Stimulated activated CD4-positive, alpha-beta T cell treated with anti-CD3 and anti-CD28 coated beads, TNF-alpha, amount 100 ng/mL, for 24 hours (primary cell): ENCODE measurements around the gene METRNL.

Experiments
- DNase-seq, 3 experiments: peaks; one replicate each; pipeline ENCODE4 v3.0.0-alpha.2; 2020; ENCODE audit warnings: low read depth in 3 of 3

METRNL gene

DNA sequence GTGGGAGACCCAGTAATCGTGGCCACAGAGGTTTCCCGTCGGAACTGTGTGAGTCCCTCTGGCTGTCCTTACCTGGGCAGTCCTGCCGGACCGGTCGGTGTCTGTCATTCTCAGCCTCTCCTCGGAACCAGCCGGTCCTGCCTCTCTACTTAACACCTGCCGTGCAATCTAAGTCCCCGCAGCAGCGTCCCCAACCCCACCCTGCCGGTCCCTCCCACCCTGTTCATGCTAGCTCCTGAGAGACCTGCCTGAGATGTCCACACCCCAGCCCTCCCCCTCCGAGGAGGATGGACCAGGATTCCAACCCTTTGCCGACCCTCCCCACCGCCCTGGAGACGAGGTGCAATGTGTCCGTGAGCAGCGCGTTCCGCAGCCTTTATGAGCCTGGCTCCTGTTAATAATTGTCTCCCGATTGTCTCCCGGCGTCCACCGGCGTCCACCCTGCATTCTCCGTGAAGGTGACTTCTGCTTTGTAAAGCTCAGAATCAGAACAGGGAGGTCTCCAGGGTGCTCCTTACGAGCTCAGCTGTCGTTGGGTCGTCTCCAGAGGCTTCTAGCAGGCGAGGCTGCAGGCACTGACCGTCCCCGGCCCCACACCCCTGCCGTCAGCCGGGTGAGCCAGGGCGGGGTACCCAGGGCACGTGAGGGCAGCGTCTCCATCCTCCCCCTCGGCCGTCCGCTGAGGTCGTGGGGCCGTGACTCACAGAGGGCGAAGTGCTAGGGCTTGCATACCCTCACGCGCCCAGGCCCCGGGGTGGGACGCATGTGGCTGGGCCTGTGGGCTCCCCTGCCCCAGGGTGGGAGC is 10.1 kb downstream of the METRNL start:
- DNase-seq = no peak

DNA sequence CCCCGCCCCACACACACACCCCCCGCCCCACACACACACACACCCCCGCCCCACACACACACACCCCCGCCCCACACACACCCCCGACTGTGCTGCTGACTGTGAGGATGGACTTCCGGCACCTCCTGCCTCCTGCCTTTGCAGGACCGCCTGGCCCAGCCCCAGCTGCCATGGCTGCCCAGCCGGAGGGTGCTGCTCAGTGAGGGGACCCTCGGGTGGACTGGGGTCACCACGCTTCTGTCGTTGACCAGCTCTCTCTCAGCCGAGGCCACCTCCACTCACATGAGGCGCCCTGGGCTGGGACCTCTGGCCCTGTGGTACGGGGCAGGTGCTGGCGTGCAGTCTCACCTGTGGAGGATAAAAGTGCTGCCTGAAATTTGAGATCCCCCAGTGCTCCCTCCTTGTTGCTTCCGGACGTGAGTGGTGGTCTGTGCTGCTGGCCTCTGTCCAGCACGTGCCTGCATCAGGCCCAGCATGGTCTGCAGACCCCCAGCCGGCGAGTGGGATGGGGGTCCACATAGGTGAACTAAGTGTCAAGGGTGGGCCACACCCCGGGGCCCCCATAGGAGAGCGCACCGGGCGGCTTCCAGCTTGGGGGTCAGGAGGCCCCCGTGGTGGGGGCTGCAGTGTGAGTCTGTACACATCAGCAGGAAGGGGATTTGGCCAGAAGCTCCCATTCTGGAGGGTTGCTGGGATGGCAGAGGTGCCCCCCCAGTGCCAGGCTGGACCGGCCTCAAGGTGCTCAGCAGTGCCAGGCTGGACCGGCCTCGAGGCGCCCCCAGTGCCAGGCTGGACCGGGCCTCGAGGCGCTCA is 11.2 kb downstream of the METRNL start:
- DNase-seq = no peak

DNA sequence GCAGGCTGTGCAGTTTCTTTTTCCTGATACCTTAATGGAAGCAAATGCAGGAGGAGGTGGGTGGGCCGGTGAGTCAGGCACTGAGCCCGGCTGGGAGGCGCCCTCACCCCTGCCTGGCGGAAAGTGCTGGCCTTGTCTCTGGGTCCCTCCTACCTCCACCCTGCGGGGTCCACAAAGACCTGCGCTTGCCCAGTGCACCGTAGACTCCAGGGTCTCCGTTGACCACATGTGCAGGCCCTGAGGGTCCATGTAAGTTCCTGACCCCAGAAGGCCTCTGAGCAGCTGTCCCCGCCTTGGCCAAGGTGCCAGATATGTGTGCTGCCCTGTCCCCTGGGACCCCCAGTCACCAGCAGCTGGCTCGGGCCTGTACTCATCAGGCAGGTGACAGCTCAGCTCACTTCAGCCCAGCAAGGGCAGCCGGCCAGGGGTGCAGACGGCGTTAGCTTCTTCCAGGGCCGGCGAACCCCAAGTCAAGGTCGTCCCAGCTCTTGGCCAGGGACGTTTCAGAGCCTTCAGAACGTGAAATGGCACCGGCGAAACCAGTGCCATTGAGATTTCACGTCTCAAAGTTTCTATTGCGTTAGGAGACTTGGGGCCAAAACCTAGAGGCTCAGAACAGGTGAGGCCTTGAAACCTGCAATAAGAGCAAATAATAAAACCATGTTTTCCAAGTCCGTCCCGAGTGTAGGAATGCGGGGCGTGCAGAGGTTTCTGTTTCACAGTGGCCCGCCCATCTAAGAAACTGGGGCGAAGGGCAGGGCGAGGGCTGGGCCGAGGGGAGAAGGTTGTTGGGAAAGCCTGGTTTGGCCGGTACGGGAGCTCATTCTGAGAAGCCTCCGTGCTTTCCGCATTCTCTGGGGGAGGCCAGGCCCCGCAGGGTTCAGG is 12.1 kb downstream of the METRNL start:
- no peak for DNase-seq

DNA sequence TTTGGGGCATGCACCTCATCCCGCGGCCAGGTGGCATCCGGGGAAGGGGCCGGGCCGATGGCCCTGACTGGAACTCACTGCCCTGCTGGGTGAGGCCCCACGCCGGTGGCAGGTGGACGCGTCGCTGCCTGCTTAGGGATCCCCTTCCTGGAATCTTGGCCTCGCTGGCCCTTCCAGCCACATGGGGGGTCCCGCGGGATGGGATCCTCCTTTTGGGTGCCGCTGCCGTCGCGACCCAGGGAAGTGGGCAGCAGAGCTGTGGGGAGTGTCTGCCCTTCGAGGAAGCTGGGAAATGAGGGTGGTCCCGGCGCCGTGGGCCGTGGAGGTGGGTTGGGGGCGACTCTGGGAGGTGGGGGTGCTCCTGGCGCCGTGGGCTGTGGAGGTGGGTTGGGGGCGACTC is 12.8 kb downstream of the METRNL start:
- no peak for DNase-seq

DNA sequence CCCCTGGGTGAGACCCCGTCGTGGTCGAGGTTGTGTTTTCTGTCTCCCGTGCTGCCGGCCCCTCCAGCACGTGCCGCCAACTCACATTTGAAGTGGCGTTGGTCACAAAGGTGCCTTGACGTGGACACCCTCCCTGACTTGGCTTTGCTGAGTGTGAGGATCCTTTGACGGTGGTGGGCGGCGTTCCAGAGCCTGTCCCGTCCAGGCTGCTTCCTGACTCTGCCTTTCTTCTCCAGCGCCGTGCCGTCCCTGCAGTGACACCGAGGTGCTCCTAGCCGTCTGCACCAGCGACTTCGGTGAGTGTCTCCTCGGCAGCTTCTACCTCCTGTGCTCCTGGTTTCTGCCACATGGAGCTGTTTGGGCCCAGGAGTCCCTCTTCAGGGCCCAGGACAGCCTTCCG is 13.5 kb downstream of the METRNL start:
- DNase-seq = no peak

DNA sequence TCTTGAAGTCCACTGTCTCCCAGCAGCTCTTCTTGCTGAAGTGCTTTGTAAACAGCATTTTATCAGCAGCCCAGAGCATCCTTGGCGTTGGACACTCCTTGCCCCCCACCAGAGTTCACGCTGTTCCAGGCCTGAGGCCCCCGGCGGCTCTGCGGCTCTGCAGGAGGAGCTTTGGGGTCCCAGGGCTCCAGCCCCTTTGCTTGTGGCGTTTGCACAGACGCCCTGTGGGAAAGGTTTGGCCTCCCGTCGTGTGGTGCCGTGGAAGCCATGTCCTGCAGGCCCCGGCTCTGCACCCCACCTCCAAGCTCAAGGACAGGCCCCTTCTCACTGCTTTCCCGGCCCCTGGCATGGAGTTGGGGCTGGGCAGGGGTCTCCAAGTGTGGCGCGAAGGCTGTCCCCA is 14.1 kb downstream of the METRNL start:
- DNase-seq = no peak

DNA sequence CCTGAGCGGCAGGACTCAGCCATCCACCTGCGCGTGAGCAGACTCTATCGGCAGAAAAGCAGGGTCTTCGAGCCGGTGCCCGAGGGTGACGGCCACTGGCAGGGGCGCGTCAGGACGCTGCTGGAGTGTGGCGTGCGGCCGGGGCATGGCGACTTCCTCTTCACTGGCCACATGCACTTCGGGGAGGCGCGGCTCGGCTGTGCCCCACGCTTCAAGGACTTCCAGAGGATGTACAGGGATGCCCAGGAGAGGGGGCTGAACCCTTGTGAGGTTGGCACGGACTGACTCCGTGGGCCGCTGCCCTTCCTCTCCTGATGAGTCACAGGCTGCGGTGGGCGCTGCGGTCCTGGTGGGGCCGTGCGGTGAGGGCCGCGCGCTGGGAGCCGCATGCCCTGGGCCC is 14.9 kb downstream of the METRNL start:
- DNase-seq = no peak

DNA sequence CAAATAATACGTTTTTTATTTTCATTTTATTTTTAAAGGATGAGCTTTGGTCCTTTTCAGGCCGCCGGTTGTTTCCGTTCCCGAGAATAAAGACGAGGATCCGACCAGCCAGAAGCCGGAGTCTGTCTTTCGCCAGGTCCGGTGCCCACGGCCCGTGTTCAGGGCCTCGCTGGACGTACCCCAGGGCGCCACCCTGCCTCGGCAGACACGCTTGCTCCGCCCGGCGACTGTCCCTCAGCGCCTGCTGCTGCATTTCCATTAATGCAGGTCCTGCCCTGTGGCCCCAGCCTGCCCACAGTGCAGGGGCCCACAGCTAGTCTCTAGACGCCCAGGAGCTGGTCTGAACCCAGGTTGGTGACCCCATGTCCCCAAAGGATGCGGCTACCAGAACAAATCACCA is 15.6 kb downstream of the METRNL start:
- DNase-seq = no peak

DNA sequence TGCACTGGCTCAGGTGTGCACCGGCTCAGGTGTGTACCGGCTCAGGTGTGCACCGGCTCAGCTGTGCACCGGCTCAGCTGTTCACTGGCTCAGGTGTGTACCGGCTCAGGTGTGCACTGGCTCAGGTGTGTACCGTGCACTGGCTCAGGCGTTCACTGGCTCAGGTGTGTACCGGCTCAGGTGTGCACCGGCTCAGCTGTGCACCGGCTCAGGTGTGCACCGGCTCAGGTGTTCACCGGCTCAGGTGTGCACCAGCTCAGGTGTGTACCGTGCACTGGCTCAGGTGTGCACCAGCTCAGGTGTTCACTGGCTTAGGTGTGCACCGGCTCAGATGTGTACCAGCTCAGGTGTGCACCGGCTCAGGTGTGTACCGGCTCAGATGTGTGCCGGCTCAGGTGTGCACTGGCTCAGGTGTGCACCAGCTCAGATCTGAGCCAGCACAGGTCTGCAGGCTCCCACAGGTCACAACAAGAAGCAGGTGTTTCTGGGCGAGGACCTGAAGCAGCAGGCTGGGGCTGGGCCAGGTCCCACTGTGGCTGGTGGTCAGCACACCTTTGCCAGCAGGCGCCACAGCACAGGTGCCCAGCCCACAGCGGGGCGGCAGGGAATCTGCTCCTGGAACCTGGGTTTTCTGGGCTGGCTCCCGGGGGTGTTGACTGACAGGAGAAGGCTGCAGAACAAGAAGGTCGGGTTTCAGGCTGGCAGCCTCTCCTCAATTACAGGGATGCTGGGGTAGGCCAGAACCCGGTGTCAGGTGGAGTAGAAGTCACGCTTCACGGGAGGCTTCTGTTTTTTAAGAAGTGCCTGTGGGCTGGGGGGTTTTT is 17.2 kb downstream of the METRNL start:
- no peak for DNase-seq

DNA sequence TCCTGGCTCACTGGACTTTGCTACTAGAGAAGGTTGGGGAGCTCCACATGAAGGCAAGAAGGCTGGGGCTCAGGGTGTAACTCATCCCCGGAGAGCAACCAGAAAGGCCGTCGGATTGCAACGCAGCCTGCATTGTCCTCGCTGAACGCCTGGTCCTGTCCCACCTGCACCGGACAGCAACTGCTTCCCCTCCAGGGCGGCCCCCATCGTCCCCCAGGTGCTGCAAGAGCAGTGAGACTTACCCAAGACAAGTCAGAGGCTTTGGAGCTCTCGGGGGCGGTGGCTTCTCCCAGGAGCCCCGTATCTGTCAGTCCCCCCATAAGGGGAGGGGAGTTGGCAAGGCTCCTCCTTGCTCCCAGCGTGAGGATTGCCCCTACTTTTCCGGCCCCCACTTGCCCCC is 18.4 kb downstream of the METRNL start:
- DNase-seq = no peak

DNA sequence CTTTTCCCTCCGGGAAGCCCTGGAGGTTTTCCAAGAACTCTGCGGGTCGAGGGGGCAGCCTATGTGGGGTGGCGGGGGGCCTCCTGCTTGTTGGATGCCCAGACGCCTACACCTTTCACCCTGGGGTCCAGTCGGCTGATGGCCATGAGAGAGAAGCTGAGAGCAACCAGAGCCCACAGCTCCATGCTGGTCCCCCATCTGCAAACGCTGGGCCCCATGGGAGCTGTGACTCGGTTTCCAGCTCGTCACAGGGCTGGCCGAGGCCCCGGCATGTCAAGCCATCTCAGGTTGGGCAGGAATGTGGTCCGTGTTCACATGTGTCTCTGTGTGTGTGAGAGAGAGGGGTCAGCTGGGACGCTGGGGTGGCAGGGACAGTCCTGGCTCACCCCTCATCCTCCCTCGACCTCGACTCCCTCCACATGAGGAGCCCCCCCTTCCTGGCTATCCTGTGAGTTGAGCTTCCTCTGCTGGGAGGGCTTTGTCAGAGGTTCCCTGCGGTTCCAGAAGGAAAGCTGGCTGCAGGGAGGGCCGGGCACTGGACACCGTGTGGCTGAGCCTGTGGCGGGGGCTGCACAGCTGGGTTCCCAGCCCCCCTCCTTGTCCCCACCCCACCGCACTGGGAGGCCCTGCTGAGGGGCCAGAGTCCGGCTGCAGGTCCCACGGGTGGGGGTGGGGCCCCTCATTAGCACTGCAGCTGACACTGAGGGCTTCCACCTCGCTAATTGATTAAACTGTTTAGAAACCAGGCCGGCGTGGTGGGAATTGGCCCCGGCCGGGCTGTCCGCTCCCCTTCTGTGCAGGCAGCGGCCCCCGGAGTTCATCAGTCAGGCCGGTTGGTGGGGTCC is 19.1 kb downstream of the METRNL start:
- no peak for DNase-seq

DNA sequence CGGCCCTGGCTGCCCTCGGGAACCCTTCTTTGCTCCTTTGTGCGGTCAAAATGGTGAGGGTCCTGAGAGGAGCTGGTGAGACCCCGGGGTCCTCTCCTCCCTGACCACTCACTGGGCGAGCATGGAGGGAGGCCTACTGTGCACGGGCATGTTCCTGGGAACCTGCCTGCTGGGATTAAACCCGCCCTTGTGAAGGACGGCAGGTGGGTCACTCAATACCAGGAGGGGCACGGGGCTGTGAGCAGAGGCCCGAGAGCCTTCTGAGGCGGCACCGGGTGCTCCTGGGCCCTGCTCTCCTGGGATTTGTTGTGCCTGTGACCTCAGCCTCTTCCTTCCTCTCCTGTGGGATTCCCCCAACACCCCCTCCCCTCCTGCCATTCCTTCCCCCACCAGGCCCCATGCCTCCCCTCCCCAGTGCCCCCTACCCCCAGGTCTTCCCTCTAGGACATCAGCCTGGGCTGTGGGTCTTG is 19.7 kb downstream of the METRNL start:
- DNase-seq = no peak

DNA sequence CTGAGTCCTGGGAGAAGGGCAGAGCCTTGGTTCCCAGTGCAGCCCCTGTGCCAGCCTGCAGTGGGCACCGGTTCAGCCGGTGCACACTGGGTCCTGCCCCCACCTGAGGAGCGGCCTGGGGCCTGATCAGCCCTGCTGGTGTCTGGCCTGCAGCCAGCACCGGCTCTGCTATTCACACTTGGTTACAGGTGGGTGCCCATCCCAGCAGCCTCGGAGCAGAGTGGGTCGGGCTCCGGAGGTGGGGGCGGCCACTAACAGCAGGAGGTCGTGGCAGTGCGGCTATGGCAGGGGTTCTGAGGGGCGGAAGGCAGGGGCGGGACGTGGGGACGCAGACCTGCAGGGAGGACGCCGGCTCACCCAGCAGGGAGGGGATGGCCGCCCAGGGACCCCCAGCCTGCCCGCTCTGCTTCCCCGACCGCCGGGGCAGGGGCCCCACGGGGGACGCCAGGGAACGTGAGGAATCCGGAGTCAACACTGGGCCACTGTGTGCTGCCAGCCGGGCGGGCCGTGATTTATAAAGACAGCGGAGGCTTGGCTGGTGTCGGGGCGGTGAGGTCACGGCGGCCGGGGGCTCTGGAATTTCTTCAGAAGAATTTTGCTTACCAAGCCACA is 20.3 kb downstream of the METRNL start:
- DNase-seq = no peak

DNA sequence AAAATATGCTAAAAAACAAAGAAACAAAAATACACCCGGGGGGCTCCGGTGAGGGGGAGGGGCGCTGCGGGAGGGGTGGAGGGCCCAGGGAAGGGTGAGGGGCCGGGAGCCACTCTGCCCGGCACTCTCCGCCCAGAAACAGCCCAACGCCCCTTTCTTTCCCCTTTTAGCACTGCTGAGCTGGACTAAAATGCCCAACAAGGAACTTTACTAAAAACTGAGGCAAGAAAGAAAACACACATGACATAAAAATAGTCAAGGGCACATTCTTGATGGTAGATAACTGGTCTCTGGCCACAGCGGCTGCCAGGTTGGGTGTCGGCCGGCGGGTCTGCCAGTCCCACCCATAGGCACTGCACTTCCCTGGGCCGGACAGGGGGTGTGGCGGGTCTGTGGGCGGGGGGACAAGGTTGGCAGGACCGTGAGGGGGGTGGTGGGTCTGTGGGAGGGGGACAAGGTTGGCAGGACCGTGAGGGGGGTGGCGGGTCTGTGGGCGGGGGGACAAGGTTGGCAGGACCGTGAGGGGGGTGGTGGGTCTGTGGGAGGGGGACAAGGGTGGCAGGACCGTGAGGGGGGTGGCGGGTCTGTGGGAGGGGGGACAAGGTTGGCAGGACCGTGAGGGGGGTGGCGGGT is 20.9 kb downstream of the METRNL start:
- no peak for DNase-seq

DNA sequence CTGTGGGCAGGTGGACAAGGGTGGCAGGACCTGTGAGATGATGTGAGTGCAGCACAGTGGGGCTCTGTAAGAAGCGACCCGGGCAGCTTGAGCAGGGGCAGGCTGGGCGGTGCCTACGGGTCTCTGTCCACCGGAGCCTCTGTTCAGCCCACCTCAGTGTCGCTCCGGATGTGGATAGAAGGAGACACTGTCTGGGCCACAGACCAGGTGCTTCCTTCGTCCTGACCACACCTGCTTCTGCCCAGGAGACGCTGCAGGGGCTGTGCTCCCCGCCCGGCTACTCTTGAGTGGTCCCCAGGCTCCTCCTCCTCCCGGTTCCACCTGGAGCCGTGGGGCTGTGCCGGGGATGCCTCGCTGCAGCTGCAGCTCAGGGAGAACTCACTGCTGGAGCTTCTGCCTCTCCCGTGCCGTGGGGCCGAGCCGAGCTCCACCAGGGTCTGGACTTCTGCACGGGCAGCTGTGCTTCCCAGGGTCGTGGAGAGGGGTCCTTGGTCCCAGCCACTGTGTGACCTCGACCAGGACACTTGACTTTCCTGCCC is 21.5 kb downstream of the METRNL start:
- DNase-seq = no peak

DNA sequence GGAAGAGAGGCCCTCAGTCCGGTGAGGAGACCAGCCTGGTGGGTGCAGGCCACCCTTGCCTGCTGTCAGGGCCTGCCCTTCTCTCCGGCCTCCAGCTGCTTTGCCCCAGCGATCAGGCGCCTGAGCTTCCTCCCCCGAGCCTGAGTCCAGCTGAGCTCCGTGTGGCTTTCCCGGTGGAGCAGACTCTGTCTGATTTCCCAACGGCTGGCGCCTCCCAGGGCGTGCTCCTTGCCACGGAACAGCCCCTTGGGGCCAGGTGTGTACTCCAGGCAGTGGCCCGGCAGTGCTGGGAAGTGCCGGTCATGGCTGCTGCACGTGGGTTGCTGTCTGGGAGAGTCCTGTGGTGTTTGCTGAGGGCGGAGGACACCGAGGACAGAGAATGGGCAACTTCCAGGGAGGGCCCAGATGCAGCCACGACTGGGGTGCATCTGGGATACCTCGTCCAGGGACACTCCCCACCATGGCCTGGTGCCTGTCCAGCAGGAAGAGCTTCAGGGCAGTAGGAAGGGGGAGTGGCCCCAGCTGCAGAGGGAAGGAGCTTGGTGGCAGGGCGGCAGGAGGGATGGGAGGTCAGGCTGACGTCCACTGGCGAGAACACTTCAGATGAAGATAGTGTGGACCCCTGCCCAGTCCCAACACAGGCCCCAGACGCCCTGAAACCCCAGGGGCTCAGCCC is 22.5 kb downstream of the METRNL start:
- no peak for DNase-seq

DNA sequence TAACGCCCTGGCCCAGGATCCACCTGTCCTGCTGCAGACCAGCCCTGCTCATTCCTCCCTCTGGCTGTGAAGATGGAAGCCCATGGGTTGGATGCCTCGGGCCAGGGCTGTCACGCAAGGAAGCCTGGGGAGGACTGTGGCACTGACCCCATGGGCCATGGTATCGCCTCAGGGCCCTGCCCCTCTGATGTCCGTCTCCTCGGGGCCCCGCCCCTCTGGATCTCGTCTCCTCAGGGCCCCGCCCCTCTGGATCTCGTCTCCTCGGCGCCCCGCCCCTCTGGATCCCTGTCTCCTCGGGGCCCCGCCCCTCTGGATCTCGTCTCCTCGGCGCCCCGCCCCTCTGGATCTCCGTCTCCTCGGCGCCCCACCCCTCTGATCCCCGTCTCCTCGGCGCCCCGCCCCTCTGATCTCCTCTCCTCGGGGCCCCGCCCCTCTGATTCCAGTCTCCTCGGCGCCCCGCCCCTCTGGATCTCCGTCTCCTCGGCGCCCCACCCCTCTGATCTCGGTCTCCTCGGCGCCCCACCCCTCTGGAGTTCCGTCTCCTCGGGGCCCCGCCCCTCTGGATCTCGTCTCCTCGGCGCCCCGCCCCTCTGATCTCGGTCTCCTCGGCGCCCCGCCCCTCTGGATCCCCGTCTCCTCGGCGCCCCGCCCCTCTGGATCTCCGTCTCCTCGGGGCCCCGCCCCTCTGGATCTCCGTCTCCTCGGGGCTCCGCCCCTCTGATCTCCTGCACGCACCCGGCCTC is 24.0 kb downstream of the METRNL start:
- DNase-seq = peak in 1 of 3 experiments; percentile 54

DNA sequence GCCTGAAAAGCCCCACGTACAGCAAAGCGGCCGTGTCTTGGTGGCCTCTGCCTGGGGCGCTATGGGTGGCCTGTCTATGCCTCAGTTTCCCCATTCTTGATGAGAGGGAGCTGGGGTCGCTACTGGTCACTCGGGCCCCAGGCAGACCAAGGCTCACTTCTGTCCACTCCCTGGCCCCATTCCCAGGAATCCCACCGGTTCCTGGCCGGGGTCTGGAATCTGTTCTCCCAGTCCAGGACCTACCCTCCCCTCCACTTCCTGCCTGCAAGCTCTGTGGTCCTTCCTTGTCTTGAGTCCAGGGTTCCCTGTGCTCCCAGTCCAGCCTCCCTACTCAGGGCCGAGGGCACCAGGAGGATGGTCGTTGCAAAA is 24.5 kb downstream of the METRNL start:
- no peak for DNase-seq
